Panc1 (cell line): Measurements from ENCODE around the gene CDK17. TPM values are rescaled to one million over a fixed set of nuclear protein-coding genes. Genes with fewer than 3 reads are reported as not detected.

Experiments
- ATAC-seq: fragments of 200-7000 bp; cut with Tn5 transposase; 2 replicates; pipeline ENCODE4 v1.9.1; 2020; ENCODE audit warnings: mild to moderate bottlenecking, moderate library complexity
- BruUV-seq: library from RNA; stranded (reverse); fragments of 400-500 nt; replicated peaks from 2 replicates; lab custom pipeline; 2021; lab: Mats Ljungman, UMichigan
- CTCF ChIA-PET: fragments of 300-600 bp; sonication (Branson Sonifier 250); formaldehyde crosslinking; loops from one replicate; lab custom pipeline; 2022; ENCODE audit warnings: antibody characterized with exemption; lab: Charles Lee
- POLR2A ChIA-PET: fragments of 300-600 bp; sonication (Branson Sonifier 250); formaldehyde crosslinking; loops from one replicate; lab custom pipeline; 2022; ENCODE audit warnings: antibody characterized with exemption; lab: Charles Lee
- DNase-seq: peaks from one replicate; pipeline ENCODE4 v3.0.0-alpha.2; 2010; ENCODE audit warnings: low read depth, low spot score
- H3K27ac ChIP-seq: 2 replicates; pipeline ENCODE4 v1.5.1; 2011; ENCODE audit warnings: mild to moderate bottlenecking, low read length, inconsistent platforms
- H3K27me3 ChIP-seq: fragments of 200-500 bp; sonication (Bioruptor generic); 2 replicates; pipeline ENCODE4 v1.6.0; 2014; ENCODE audit warnings: low read length, inconsistent platforms; ENCODE audit not compliant: control insufficient read depth, insufficient read depth
- H3K36me3 ChIP-seq: fragments of 200-500 bp; sonication (Bioruptor generic); 2 replicates; pipeline ENCODE4 v1.5.1; 2014; ENCODE audit warnings: inconsistent platforms, mild to moderate bottlenecking, low read length, moderate library complexity; ENCODE audit not compliant: control insufficient read depth, insufficient read depth
- H3K4me1 ChIP-seq: 2 replicates; pipeline ENCODE4 v1.5.1; 2011; ENCODE audit warnings: inconsistent platforms, mild to moderate bottlenecking, low read length, moderate library complexity; ENCODE audit not compliant: control insufficient read depth, insufficient read depth
- H3K4me3 ChIP-seq, 2 experiments: 2 replicates each; pipeline ENCODE4 v1.5.1; 2011 to 2012; ENCODE audit warnings: low read depth in 2 of 2, low read length in 2 of 2, mild to moderate bottlenecking in 2 of 2, inconsistent platforms in 1 of 2, moderate library complexity in 1 of 2
- H3K9me3 ChIP-seq: fragments of 200-500 bp; sonication (Bioruptor generic); 2 replicates; pipeline ENCODE4 v1.5.1; 2014; ENCODE audit warnings: low read depth, mild to moderate bottlenecking, inconsistent platforms, low read length, moderate library complexity; ENCODE audit not compliant: control insufficient read depth, insufficient read depth
- POLR2AphosphoS5 ChIP-seq: IDR thresholded peaks from 2 replicates; pipeline ENCODE4 v1.6.1; 2012; ENCODE audit warnings: mild to moderate bottlenecking, low read depth, low read length, moderate library complexity
- SIN3A ChIP-seq: IDR thresholded peaks from 2 replicates; pipeline ENCODE4 v1.6.1; 2012; ENCODE audit warnings: low read depth, mild to moderate bottlenecking, low read length, moderate library complexity, borderline replicate concordance; ENCODE audit not compliant: insufficient read depth
- TCF7L2 ChIP-seq: IDR thresholded peaks from 2 replicates; pipeline ENCODE4 v1.6.1; 2011; ENCODE audit warnings: mild to moderate bottlenecking, low read depth, low read length, inconsistent platforms
- in situ Hi-C: cut with HindIII; loops from 2 replicates; pipeline ENCODE4 v1.10.0; 2016; ENCODE audit warnings: low sequenced_read_pairs, low pct_unique_long_range_greater_than_20kb
- intact Hi-C: fragments of 100-400 bp; cut with micrococcal nuclease; formaldehyde crosslinking; loops from one replicate; pipeline ENCODE4 v1.10.0; 2022; ENCODE audit not compliant: unreplicated experiment
- total RNA-seq: library from RNA; stranded (reverse); gene quantifications from one replicate; pipeline ENCODE4 v1.2.1, GENCODE V29; 2021; ENCODE audit not compliant: unreplicated experiment
- TF ChIP-seq, protein P1 (sequence below), 2 experiments: IDR thresholded peaks; 2 replicates each; pipeline ENCODE4 v1.6.1; 2011 to 2012; ENCODE audit warnings: low read depth in 2 of 2, control low read depth in 1 of 2, low read length in 1 of 2, mild to moderate bottlenecking in 1 of 2, moderate library complexity in 1 of 2; ENCODE audit not compliant: insufficient read depth in 1 of 2
- TF ChIP-seq, protein P2 (sequence below): fragments of 450-650 bp; IDR thresholded peaks from 2 replicates; pipeline ENCODE4 v1.5.1; 2017; ENCODE audit warnings: mild to moderate bottlenecking

The CDK17 gene
- total RNA-seq, 1 experiment from 2014 or later: 23.2 TPM

GRCh38 chr12:96274331-96274730 is 125.9 kb downstream of the CDK17 start:
- BruUV-seq: no TSS peak
- Histone ChIP-seq H3K27ac (no peak overlapping the region), H3K36me3 (peaks cover 9% of the 10 kb centered on the region; the same call in 1 of the 2 replicates), H3K9me3 (no peaks in the 10 kb centered on the region), H3K4me3 (no peak overlapping the region), H3K4me1 (no peaks in the 10 kb centered on the region), H3K27me3 (no peaks in the 10 kb centered on the region)
- ATAC-seq (no peak), DNase-seq (no peak)
- POLR2A ChIA-PET: no interaction called here
- intact Hi-C loops (loop anchor here (10.0 kb wide), 1 partner anchor 240 kb away; no protein-coding TSS in a partner anchor), in situ Hi-C loops (no loop called here)
- CTCF ChIA-PET: no interaction called here
- TF ChIP-seq, protein P1, sequence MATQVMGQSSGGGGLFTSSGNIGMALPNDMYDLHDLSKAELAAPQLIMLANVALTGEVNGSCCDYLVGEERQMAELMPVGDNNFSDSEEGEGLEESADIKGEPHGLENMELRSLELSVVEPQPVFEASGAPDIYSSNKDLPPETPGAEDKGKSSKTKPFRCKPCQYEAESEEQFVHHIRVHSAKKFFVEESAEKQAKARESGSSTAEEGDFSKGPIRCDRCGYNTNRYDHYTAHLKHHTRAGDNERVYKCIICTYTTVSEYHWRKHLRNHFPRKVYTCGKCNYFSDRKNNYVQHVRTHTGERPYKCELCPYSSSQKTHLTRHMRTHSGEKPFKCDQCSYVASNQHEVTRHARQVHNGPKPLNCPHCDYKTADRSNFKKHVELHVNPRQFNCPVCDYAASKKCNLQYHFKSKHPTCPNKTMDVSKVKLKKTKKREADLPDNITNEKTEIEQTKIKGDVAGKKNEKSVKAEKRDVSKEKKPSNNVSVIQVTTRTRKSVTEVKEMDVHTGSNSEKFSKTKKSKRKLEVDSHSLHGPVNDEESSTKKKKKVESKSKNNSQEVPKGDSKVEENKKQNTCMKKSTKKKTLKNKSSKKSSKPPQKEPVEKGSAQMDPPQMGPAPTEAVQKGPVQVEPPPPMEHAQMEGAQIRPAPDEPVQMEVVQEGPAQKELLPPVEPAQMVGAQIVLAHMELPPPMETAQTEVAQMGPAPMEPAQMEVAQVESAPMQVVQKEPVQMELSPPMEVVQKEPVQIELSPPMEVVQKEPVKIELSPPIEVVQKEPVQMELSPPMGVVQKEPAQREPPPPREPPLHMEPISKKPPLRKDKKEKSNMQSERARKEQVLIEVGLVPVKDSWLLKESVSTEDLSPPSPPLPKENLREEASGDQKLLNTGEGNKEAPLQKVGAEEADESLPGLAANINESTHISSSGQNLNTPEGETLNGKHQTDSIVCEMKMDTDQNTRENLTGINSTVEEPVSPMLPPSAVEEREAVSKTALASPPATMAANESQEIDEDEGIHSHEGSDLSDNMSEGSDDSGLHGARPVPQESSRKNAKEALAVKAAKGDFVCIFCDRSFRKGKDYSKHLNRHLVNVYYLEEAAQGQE (IDR thresholded peaks at IDR 0.05; ENCODE audit: insufficient read depth in 1 of 2, low read depth in 2 of 2, low read length in 1 of 2): no peak
- no peak for TF ChIP-seq SIN3A
- TF ChIP-seq POLR2AphosphoS5: no peak
- TF ChIP-seq, protein P2, sequence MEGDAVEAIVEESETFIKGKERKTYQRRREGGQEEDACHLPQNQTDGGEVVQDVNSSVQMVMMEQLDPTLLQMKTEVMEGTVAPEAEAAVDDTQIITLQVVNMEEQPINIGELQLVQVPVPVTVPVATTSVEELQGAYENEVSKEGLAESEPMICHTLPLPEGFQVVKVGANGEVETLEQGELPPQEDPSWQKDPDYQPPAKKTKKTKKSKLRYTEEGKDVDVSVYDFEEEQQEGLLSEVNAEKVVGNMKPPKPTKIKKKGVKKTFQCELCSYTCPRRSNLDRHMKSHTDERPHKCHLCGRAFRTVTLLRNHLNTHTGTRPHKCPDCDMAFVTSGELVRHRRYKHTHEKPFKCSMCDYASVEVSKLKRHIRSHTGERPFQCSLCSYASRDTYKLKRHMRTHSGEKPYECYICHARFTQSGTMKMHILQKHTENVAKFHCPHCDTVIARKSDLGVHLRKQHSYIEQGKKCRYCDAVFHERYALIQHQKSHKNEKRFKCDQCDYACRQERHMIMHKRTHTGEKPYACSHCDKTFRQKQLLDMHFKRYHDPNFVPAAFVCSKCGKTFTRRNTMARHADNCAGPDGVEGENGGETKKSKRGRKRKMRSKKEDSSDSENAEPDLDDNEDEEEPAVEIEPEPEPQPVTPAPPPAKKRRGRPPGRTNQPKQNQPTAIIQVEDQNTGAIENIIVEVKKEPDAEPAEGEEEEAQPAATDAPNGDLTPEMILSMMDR: no peak
- no peak for TF ChIP-seq TCF7L2

- Histone ChIP-seq H3K4me3 (no peak overlapping the region), H3K9me3 (no peaks in the 10 kb centered on the region), H3K27ac (no peak overlapping the region), H3K4me1 (no peaks in the 10 kb centered on the region), H3K36me3 (peaks cover 3% of the 10 kb centered on the region), H3K27me3 (no peaks in the 10 kb centered on the region)
- no peak for TF ChIP-seq TCF7L2
- TF ChIP-seq, protein P2: no peak
- TF ChIP-seq, protein P1 (IDR thresholded peaks at IDR 0.05; ENCODE audit: insufficient read depth in 1 of 2, low read depth in 2 of 2, low read length in 1 of 2): no peak
- no peak for TF ChIP-seq POLR2AphosphoS5
- TF ChIP-seq SIN3A: no peak
- DNase-seq (no peak), ATAC-seq (no peak)
- ChIA-PET POLR2A (no interaction called here), CTCF (no interaction called here)
- no TSS peak for BruUV-seq
- in situ Hi-C loops: no loop called here
- intact Hi-C loops: loop anchor here (10.0 kb wide), 1 partner anchor 243 kb away; no protein-coding TSS in a partner anchor
These were observed 128.6 kb downstream of the CDK17 start for GRCh38 chr12:96271469-96272199.
